ENCODE data around the gene OSBP2.

DNA sequence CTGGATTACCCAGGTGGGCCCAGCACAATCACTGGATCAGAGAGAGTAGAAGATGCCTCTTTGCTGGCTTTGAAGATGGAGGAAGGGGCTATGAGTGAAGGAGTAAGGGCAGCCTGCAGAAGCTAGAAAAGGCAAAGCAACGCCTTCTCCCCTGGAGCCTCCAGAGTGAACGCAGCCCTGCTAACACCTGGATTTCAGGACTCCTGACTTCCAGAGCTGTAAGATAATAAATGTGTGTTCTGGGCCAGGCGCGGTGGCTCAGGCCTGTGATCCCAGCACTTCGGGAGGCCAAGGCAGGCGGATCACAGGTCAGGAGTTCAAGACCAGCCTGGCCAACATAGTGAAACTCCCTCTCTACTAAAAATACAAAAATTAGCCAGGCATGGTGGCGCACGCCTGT, 171.5 kb downstream of the OSBP2 start:
- TF ChIP-seq, protein P1, sequence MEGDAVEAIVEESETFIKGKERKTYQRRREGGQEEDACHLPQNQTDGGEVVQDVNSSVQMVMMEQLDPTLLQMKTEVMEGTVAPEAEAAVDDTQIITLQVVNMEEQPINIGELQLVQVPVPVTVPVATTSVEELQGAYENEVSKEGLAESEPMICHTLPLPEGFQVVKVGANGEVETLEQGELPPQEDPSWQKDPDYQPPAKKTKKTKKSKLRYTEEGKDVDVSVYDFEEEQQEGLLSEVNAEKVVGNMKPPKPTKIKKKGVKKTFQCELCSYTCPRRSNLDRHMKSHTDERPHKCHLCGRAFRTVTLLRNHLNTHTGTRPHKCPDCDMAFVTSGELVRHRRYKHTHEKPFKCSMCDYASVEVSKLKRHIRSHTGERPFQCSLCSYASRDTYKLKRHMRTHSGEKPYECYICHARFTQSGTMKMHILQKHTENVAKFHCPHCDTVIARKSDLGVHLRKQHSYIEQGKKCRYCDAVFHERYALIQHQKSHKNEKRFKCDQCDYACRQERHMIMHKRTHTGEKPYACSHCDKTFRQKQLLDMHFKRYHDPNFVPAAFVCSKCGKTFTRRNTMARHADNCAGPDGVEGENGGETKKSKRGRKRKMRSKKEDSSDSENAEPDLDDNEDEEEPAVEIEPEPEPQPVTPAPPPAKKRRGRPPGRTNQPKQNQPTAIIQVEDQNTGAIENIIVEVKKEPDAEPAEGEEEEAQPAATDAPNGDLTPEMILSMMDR (IDR thresholded peaks at IDR 0.05): no peak
- TF ChIP-seq EZH2phosphoT487 (IDR thresholded peaks at IDR 0.05): no peak

All from neural progenitor cell (in vitro differentiated cells).